ENCODE measurements around the gene GPR173. TPM values are rescaled to one million over a fixed set of nuclear protein-coding genes. Genes with fewer than 3 reads are reported as not detected.

Gene GPR173
- total and polyA plus RNA-seq, 2 experiments from 2014 or later = 0.92 to 7.7 TPM

- no peak overlapping the region for H3K27ac ChIP-seq (ENCODE audit: low read depth)
- no peaks in the 10 kb centered on the region for H3K79me2 ChIP-seq (replicated peaks; ENCODE audit: insufficient read depth)
- H3K4me3 Mint-ChIP-seq = peak overlapping the region; percentile 78
Measured at GRCh38 chrX:53071604-53072417, 23.2 kb downstream of the GPR173 start.

GRCh38 chrX:53072418-53073114 lies 24.0 kb downstream of the GPR173 start:
- Histone ChIP-seq H3K27me3 (ENCODE audit: insufficient read depth) (no peaks in the 10 kb centered on the region), H3K4me1 (ENCODE audit: insufficient read depth) (peaks cover 8% of the 10 kb centered on the region; the same call in 1 of the 2 replicates), H3K36me3 (ENCODE audit: insufficient read depth) (no peaks in the 10 kb centered on the region), H3K4me2 (peak overlapping the region; percentile 77), H4K20me1 (replicated peaks; ENCODE audit: insufficient read depth) (no peaks in the 10 kb centered on the region), H3K79me2 (replicated peaks; ENCODE audit: insufficient read depth) (no peaks in the 10 kb centered on the region), H2AFZ (peak overlapping the region; percentile 28; the same call in 1 of the 2 replicates), H3K27ac (ENCODE audit: low read depth) (no peak overlapping the region), H3F3A (replicated peaks; ENCODE audit: low read depth) (no peaks in the 10 kb centered on the region; the same call in 1 of the 2 replicates), H3K4me3 (peak overlapping the region; percentile 53), H3K9me2 (ENCODE audit: insufficient read depth) (no peaks in the 10 kb centered on the region)
- Mint-ChIP-seq H3K27me3 (ENCODE audit: insufficient read depth, low read depth, poor library complexity) (peaks cover 9% of the 10 kb centered on the region), H3K27ac (no peak overlapping the region), H3K4me1 (peaks cover 15% of the 10 kb centered on the region), H3K36me3 (ENCODE audit: low read depth) (no peaks in the 10 kb centered on the region), H3K9me3 (no peaks in the 10 kb centered on the region), H3K4me3 (peak overlapping the region; percentile 78)
- DNase-seq (ENCODE audit: low spot score) (no peak), ATAC-seq (no peak)
- no peak for TF ChIP-seq POLR2AphosphoS5 (IDR thresholded peaks at IDR 0.05; ENCODE audit: low read depth)
- TF ChIP-seq ZNF114 (CRISPR knock-in tag; IDR thresholded peaks at IDR 0.05) = no peak
- no peak for TF ChIP-seq NANOG (IDR thresholded peaks at IDR 0.05; ENCODE audit: borderline replicate concordance)
- TF ChIP-seq JUNB (IDR thresholded peaks at IDR 0.05; ENCODE audit: unreplicated experiment) = no peak
- TF ChIP-seq EZH2 (IDR thresholded peaks at IDR 0.05; ENCODE audit: low read depth, unreplicated experiment) = no peak
- no peak for TF ChIP-seq ETS1 (IDR thresholded peaks at IDR 0.05)
- TF ChIP-seq EZH2phosphoT487 (IDR thresholded peaks at IDR 0.05; ENCODE audit: unreplicated experiment) = no peak

More at GRCh38 chrX:53071604-53072417, 23.2 kb downstream of the GPR173 start:
- H4K20me1 ChIP-seq (replicated peaks; ENCODE audit: insufficient read depth) = no peaks in the 10 kb centered on the region
- peak; percentile 85 for ATAC-seq
- no peaks in the 10 kb centered on the region for H3K36me3 ChIP-seq (ENCODE audit: insufficient read depth)
- H2AFZ ChIP-seq = peak overlapping the region; percentile 28; the same call in 1 of the 2 replicates
- H3F3A ChIP-seq (replicated peaks; ENCODE audit: low read depth) = no peaks in the 10 kb centered on the region; the same call in 1 of the 2 replicates
- H3K27ac Mint-ChIP-seq = 0 out of 2 replicates have a peak overlapping the region, but pooled peaks have one; percentile 27
- H3K36me3 Mint-ChIP-seq (ENCODE audit: low read depth) = no peaks in the 10 kb centered on the region
- peak; percentile 77 for DNase-seq (ENCODE audit: low spot score)
- H3K4me2 ChIP-seq = peak overlapping the region; percentile 77
- no peaks in the 10 kb centered on the region for H3K9me2 ChIP-seq (ENCODE audit: insufficient read depth)
- peak overlapping the region; percentile 53 for H3K4me3 ChIP-seq
- no peaks in the 10 kb centered on the region for H3K27me3 ChIP-seq (ENCODE audit: insufficient read depth)
- H3K9me3 Mint-ChIP-seq = no peaks in the 10 kb centered on the region
- H3K27me3 Mint-ChIP-seq (ENCODE audit: insufficient read depth, low read depth, poor library complexity) = peaks cover 7% of the 10 kb centered on the region
- peaks cover 8% of the 10 kb centered on the region; the same call in 1 of the 2 replicates for H3K4me1 ChIP-seq (ENCODE audit: insufficient read depth)
- peaks cover 15% of the 10 kb centered on the region for H3K4me1 Mint-ChIP-seq
- TF ChIP-seq CTCF (conservative IDR thresholded peaks at IDR 0.05; ENCODE audit: low read depth in 2 of 2) (peak; percentile 58 to 72), CREB1 (CRISPR knock-in tag; IDR thresholded peaks at IDR 0.05; ENCODE audit: low read depth) (no peak)
